ENCODE results near the gene PDZRN3. TPM values are rescaled to one million over a fixed set of nuclear protein-coding genes. Genes with fewer than 3 reads are reported as not detected.

PDZRN3 gene
- total RNA-seq, 1 experiment from 2014 or later = 17.5 TPM

DNA sequence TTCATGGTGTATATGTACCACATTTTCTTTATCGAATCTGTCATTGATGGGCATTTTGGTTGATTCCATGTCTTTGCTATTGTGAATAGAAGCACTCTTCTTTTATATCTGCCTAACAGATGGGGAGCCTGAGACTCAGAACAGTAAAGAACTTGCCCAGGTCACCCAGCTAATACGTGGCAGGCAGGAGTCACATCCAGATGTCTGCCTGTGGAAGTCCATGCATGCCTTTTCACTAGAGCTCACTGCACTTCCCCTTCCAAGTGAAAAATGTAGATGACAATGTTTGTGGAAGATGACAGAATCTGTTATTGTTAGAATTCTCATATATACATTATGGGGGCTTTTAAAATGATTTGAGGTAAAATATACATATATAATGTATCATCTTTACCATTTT lies 165.0 kb downstream of the PDZRN3 start:
- no peak overlapping the region for H3K4me3 ChIP-seq (ENCODE audit: low read length)
- H3K36me3 ChIP-seq (ENCODE audit: insufficient read depth, low read length) = no peaks in the 10 kb centered on the region
- H3K4me2 ChIP-seq (ENCODE audit: low read depth, low read length, poor library complexity, severe bottlenecking) = no peak overlapping the region
- no peaks in the 10 kb centered on the region for H3K27me3 ChIP-seq (ENCODE audit: low read length)
- H3K4me1 ChIP-seq (ENCODE audit: low read length) = peaks cover 4% of the 10 kb centered on the region; the same call in 1 of the 2 replicates
- no peak overlapping the region for H3K27ac ChIP-seq (ENCODE audit: low read length)
- no peak overlapping the region for H2AFZ ChIP-seq (ENCODE audit: low read length)
- H3K9ac ChIP-seq (ENCODE audit: low read length) = no peak overlapping the region
- no peaks in the 10 kb centered on the region for H4K20me1 ChIP-seq (ENCODE audit: insufficient read depth, low read depth, low read length)
- DNase-seq = no peak
- H3K9me3 ChIP-seq (ENCODE audit: low read length) = no peaks in the 10 kb centered on the region
- no peaks in the 10 kb centered on the region for H3K9me2 ChIP-seq (replicated peaks; ENCODE audit: insufficient read depth, low read length)
- H3K79me2 ChIP-seq (ENCODE audit: low read length) = no peaks in the 10 kb centered on the region

DNA sequence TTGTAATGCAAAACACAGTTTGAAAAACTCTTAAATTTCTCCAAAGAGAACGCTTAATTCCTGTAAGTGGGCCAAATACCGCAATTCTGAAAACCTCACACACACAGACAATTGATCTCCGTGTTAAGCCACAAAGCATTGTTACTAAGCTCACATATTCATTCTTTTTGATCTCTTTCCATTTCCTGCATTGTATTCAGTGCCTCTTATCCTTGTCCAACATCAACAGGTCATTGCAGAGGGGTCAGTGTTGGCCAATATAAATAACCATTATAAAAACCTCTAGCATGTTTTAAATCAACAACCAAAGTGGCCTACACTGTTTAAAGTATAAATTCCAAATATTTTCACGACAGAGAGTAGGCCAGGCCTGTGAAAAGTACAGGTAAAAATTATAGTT lies 171.1 kb downstream of the PDZRN3 start:
- Histone ChIP-seq H3K4me1 (ENCODE audit: low read length) (peaks cover 46% of the 10 kb centered on the region), H3K36me3 (ENCODE audit: insufficient read depth, low read length) (no peaks in the 10 kb centered on the region), H3K4me3 (ENCODE audit: low read length) (no peak overlapping the region), H2AFZ (ENCODE audit: low read length) (peak overlapping the region; percentile 25; the same call in 1 of the 2 replicates), H3K27ac (ENCODE audit: low read length) (no peak overlapping the region), H3K4me2 (ENCODE audit: low read depth, low read length, poor library complexity, severe bottlenecking) (no peak overlapping the region), H4K20me1 (ENCODE audit: insufficient read depth, low read depth, low read length) (no peaks in the 10 kb centered on the region), H3K9me3 (ENCODE audit: low read length) (no peaks in the 10 kb centered on the region), H3K9me2 (replicated peaks; ENCODE audit: insufficient read depth, low read length) (no peaks in the 10 kb centered on the region), H3K27me3 (ENCODE audit: low read length) (no peaks in the 10 kb centered on the region), H3K79me2 (ENCODE audit: low read length) (no peaks in the 10 kb centered on the region; the same call in 1 of the 2 replicates), H3K9ac (ENCODE audit: low read length) (no peak overlapping the region)
- DNase-seq = no peak

DNA sequence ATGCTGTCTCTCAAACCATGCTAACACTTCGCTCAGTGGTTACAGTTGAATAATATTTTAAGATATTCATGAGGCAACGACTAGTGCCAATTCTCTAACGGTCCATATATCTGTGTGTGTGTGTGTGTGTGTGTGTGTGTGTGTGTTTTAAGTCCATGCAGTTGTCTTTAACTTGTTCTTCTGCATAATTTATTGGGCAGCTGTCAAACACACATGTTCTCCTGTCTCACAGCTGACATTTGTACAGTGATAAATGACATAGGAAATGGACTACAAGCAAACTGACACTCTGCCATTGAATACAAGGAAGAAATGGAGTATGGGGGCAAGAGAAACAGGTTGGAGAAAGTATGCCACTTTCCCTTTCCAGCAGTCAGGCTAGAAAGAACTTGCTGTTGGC lies 172.0 kb downstream of the PDZRN3 start:
- Histone ChIP-seq H3K4me1 (ENCODE audit: low read length) (peaks cover 56% of the 10 kb centered on the region), H3K9me2 (replicated peaks; ENCODE audit: insufficient read depth, low read length) (no peaks in the 10 kb centered on the region), H4K20me1 (ENCODE audit: insufficient read depth, low read depth, low read length) (no peaks in the 10 kb centered on the region), H3K27ac (ENCODE audit: low read length) (peak overlapping the region; percentile 97), H3K36me3 (ENCODE audit: insufficient read depth, low read length) (no peaks in the 10 kb centered on the region), H3K27me3 (ENCODE audit: low read length) (no peaks in the 10 kb centered on the region), H2AFZ (ENCODE audit: low read length) (no peak overlapping the region; the same call in 1 of the 2 replicates), H3K9ac (ENCODE audit: low read length) (peak overlapping the region; percentile 52; the same call in 1 of the 2 replicates), H3K79me2 (ENCODE audit: low read length) (peaks cover 4% of the 10 kb centered on the region; the same call in 1 of the 2 replicates), H3K9me3 (ENCODE audit: low read length) (no peaks in the 10 kb centered on the region), H3K4me3 (ENCODE audit: low read length) (no peak overlapping the region), H3K4me2 (ENCODE audit: low read depth, low read length, poor library complexity, severe bottlenecking) (peak overlapping the region; percentile 94)
- no peak for DNase-seq

DNA sequence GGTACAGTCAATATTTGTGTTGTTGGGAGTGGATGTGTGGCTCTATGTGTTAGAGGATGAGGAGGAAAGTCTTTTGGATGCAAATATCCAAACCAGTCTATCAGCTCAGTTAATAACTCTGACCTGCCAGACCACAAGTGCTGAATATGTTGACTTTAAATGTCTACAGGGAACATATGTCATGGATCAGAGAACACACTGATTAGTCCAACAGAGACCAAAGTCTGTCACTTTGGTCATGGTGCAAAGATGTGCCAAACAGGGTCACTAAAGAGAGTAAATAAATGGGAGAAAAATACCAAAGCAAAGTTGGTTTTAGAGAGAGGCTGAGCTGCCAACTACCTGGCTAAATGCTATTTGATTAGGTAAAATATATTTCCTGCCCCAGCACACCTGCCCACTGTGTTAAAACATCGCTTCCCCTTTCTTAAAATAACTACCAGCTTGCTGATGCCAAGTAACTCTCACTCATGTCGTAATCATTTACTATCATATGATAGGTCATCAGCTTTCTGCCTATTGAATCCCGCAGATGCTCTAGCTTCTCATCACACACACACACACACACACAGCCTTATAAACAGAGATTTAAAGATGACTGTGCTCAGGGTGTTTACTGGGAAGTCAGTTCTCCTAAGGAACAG lies 173.3 kb downstream of the PDZRN3 start:
- Histone ChIP-seq H3K4me2 (ENCODE audit: low read depth, low read length, poor library complexity, severe bottlenecking) (peak overlapping the region; percentile 94), H3K27me3 (ENCODE audit: low read length) (no peaks in the 10 kb centered on the region), H4K20me1 (ENCODE audit: insufficient read depth, low read depth, low read length) (no peaks in the 10 kb centered on the region), H3K27ac (ENCODE audit: low read length) (peak overlapping the region; percentile 97), H3K9ac (ENCODE audit: low read length) (peak overlapping the region; percentile 71), H3K4me3 (ENCODE audit: low read length) (peak overlapping the region; percentile 74), H3K36me3 (ENCODE audit: insufficient read depth, low read length) (peaks cover 2% of the 10 kb centered on the region; the same call in 1 of the 2 replicates), H3K4me1 (ENCODE audit: low read length) (peaks cover 62% of the 10 kb centered on the region), H2AFZ (ENCODE audit: low read length) (peak overlapping the region; percentile 17), H3K9me3 (ENCODE audit: low read length) (no peaks in the 10 kb centered on the region), H3K9me2 (replicated peaks; ENCODE audit: insufficient read depth, low read length) (no peaks in the 10 kb centered on the region), H3K79me2 (ENCODE audit: low read length) (peaks cover 8% of the 10 kb centered on the region; the same call in 1 of the 2 replicates)
- DNase-seq = peak; percentile 94

DNA sequence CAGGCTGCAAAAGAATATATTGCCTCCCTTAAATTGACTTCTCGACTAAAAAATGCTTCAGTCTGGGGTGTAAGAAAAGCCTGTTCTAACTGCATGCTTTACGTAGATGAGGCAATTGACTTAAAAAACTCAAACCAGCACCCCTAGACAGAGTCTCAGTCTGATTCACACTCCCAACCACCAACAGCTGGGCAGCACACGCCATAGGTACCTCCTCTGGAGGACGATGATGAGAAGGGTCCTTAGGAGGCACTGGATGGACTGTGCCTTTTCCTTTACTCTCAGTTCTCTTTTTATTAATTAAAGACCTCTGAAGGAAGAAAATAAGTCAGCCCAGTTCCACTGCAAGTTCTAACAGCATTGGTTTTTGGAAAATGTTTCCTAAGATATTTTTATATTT lies 175.0 kb downstream of the PDZRN3 start:
- peaks cover 58% of the 10 kb centered on the region for H3K4me1 ChIP-seq (ENCODE audit: low read length)
- H3K4me3 ChIP-seq (ENCODE audit: low read length) = peak overlapping the region; percentile 74
- H3K9ac ChIP-seq (ENCODE audit: low read length) = peak overlapping the region; percentile 71
- peak overlapping the region; percentile 97 for H3K27ac ChIP-seq (ENCODE audit: low read length)
- H3K9me3 ChIP-seq (ENCODE audit: low read length) = no peaks in the 10 kb centered on the region
- no peaks in the 10 kb centered on the region for H4K20me1 ChIP-seq (ENCODE audit: insufficient read depth, low read depth, low read length)
- H3K9me2 ChIP-seq (replicated peaks; ENCODE audit: insufficient read depth, low read length) = no peaks in the 10 kb centered on the region
- 0 out of 2 replicates have a peak overlapping the region, but pooled peaks have one; percentile 7 for H2AFZ ChIP-seq (ENCODE audit: low read length)
- peaks cover 7% of the 10 kb centered on the region; the same call in 1 of the 2 replicates for H3K36me3 ChIP-seq (ENCODE audit: insufficient read depth, low read length)
- H3K27me3 ChIP-seq (ENCODE audit: low read length) = no peaks in the 10 kb centered on the region
- DNase-seq = peak; percentile 85
- peaks cover 8% of the 10 kb centered on the region; the same call in 1 of the 2 replicates for H3K79me2 ChIP-seq (ENCODE audit: low read length)
- peak overlapping the region; percentile 94 for H3K4me2 ChIP-seq (ENCODE audit: low read depth, low read length, poor library complexity, severe bottlenecking)

DNA sequence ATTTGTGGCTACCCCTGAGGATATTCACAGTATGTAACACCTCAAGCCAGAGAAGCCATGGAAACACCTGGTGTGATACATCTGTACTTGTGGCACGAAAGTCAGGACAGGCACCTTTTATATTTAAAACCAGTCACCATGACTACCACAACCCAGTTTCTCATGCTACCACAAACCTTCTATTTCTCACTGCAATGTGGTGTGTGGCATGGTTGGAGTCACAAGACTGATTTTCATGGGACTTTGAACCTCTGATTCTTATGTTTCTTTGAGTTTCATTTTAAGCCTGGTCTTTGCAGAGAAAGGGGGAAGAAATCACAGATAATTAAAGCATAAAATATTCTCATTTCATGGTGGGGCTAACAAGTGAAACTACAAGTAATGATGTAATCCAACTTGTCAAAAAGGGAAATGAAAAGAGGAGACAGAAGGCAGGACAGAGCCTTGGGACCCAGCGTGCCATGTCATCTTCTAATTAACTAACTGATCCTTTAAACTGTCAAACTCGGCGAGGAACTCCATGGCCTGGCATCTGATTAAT lies 175.9 kb downstream of the PDZRN3 start:
- H3K79me2 ChIP-seq (ENCODE audit: low read length) = peaks cover 8% of the 10 kb centered on the region; the same call in 1 of the 2 replicates
- no peaks in the 10 kb centered on the region for H4K20me1 ChIP-seq (ENCODE audit: insufficient read depth, low read depth, low read length)
- H3K9me3 ChIP-seq (ENCODE audit: low read length) = no peaks in the 10 kb centered on the region
- H3K9me2 ChIP-seq (replicated peaks; ENCODE audit: insufficient read depth, low read length) = no peaks in the 10 kb centered on the region
- peak overlapping the region; percentile 74 for H3K4me3 ChIP-seq (ENCODE audit: low read length)
- peak overlapping the region; percentile 97 for H3K27ac ChIP-seq (ENCODE audit: low read length)
- peaks cover 58% of the 10 kb centered on the region for H3K4me1 ChIP-seq (ENCODE audit: low read length)
- H3K4me2 ChIP-seq (ENCODE audit: low read depth, low read length, poor library complexity, severe bottlenecking) = peak overlapping the region; percentile 94
- H3K9ac ChIP-seq (ENCODE audit: low read length) = peak overlapping the region; percentile 71
- peak; percentile 86 for DNase-seq
- no peak overlapping the region for H2AFZ ChIP-seq (ENCODE audit: low read length)
- H3K27me3 ChIP-seq (ENCODE audit: low read length) = no peaks in the 10 kb centered on the region
- H3K36me3 ChIP-seq (ENCODE audit: insufficient read depth, low read length) = peaks cover 7% of the 10 kb centered on the region; the same call in 1 of the 2 replicates

DNA sequence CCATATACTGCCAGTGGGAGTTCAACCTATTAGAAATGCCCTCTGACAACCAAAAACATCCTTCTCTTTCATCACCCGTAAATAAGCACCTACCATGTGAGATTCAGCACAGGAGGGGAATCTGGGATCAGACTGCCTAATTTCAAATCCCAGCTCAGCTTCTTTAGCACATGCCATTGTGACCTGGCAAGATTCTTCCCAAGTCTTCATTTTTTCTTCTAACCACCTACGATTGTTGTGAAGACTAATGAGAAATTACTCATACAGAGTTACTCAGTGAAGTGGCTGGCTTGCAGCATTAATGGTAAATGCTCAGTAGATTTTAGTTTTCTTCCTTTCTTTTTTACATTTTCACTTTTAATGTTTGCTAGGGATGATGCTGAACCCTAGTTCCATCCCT lies 176.7 kb downstream of the PDZRN3 start:
- Histone ChIP-seq H3K9me2 (replicated peaks; ENCODE audit: insufficient read depth, low read length) (no peaks in the 10 kb centered on the region), H3K4me1 (ENCODE audit: low read length) (peaks cover 58% of the 10 kb centered on the region), H3K4me3 (ENCODE audit: low read length) (peak overlapping the region; percentile 74; the same call in 1 of the 2 replicates), H3K9ac (ENCODE audit: low read length) (peak overlapping the region; percentile 71), H3K9me3 (ENCODE audit: low read length) (no peaks in the 10 kb centered on the region), H3K27ac (ENCODE audit: low read length) (peak overlapping the region; percentile 97), H3K4me2 (ENCODE audit: low read depth, low read length, poor library complexity, severe bottlenecking) (peak overlapping the region; percentile 94), H3K79me2 (ENCODE audit: low read length) (peaks cover 8% of the 10 kb centered on the region; the same call in 1 of the 2 replicates), H2AFZ (ENCODE audit: low read length) (no peak overlapping the region), H3K27me3 (ENCODE audit: low read length) (no peaks in the 10 kb centered on the region), H4K20me1 (ENCODE audit: insufficient read depth, low read depth, low read length) (no peaks in the 10 kb centered on the region), H3K36me3 (ENCODE audit: insufficient read depth, low read length) (peaks cover 7% of the 10 kb centered on the region; the same call in 1 of the 2 replicates)
- DNase-seq = no peak

DNA sequence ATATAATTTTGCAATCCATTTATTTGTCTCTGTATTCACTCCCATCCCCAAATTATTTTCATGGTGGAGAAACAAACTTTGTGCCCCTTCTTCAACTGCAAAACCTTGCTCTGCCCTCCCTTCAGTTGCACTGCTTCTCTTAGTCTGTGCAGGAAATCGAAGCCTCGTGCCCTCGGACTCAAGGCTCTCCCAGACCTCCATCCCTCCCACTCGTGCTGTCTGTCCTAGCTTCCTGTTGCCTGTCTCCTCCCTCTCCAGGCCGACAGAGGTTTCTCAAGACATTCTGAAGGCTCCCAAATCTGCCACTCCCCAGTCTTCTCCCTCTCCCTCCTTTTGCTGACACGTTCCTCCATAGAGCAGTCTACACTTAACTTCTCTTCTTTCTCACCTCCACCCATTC lies 177.6 kb downstream of the PDZRN3 start:
- Histone ChIP-seq H4K20me1 (ENCODE audit: insufficient read depth, low read depth, low read length) (no peaks in the 10 kb centered on the region), H3K9ac (ENCODE audit: low read length) (no peak overlapping the region), H3K9me2 (replicated peaks; ENCODE audit: insufficient read depth, low read length) (no peaks in the 10 kb centered on the region), H2AFZ (ENCODE audit: low read length) (no peak overlapping the region), H3K79me2 (ENCODE audit: low read length) (peaks cover 8% of the 10 kb centered on the region; the same call in 1 of the 2 replicates), H3K4me2 (ENCODE audit: low read depth, low read length, poor library complexity, severe bottlenecking) (no peak overlapping the region), H3K36me3 (ENCODE audit: insufficient read depth, low read length) (peaks cover 7% of the 10 kb centered on the region; the same call in 1 of the 2 replicates), H3K4me1 (ENCODE audit: low read length) (peaks cover 50% of the 10 kb centered on the region), H3K4me3 (ENCODE audit: low read length) (no peak overlapping the region), H3K27ac (ENCODE audit: low read length) (peak overlapping the region; percentile 97; the same call in 1 of the 2 replicates), H3K9me3 (ENCODE audit: low read length) (no peaks in the 10 kb centered on the region), H3K27me3 (ENCODE audit: low read length) (no peaks in the 10 kb centered on the region)
- DNase-seq = no peak

Measured in Karpas-422 (cell line).